Spleen (tissue), 11 donors: ENCODE data around the gene RIOX2. TPM values are rescaled to one million over a fixed set of nuclear protein-coding genes. Genes with fewer than 3 reads are reported as not detected.

Experiments used
- DNase-seq: peaks from one replicate; pipeline ENCODE4 v3.0.0-alpha.2; 2020
- H3K27ac ChIP-seq, 8 donors: fragments of 200-600 bp; sonication (generic) in 7 of 8; 1 replicate in 4 of 8; 2 replicates in 4 of 8; pipeline versions ENCODE4 v1.5.0 to v1.8.0; 2016 to 2021; ENCODE audit warnings: inconsistent platforms in 4 of 8, mild to moderate bottlenecking in 4 of 8, moderate library complexity in 1 of 8
- H3K27me3 ChIP-seq, 7 donors: fragments of 200-600 bp; sonication (generic) in 6 of 7; replicated peaks in 1 of 7; 1 replicate in 4 of 7; 2 replicates in 3 of 7; pipeline versions ENCODE4 v1.5.0 to v1.8.0; 2016 to 2021; ENCODE audit warnings: inconsistent platforms in 3 of 7, mild to moderate bottlenecking in 1 of 7
- H3K36me3 ChIP-seq, 6 donors: fragments of 200-600 bp; sonication (generic) in 5 of 6; 1 replicate in 4 of 6; 2 replicates in 2 of 6; pipeline versions ENCODE4 v1.5.0 to v1.8.0; 2016 to 2021; ENCODE audit warnings: inconsistent platforms in 2 of 6
- H3K4me1 ChIP-seq, 6 donors: fragments of 200-600 bp; sonication (generic) in 5 of 6; 1 replicate in 3 of 6; 2 replicates in 3 of 6; pipeline versions ENCODE4 v1.5.0 to v1.8.0; 2016 to 2021; ENCODE audit warnings: inconsistent platforms in 3 of 6
- H3K4me3 ChIP-seq, 8 donors: fragments of 200-600 bp; sonication (generic) in 7 of 8; 1 replicate in 4 of 8; 2 replicates in 4 of 8; pipeline versions ENCODE4 v1.5.0 to v1.8.0; 2016 to 2021; ENCODE audit warnings: inconsistent platforms in 4 of 8, mild to moderate bottlenecking in 4 of 8, moderate library complexity in 2 of 8
- H3K9me3 ChIP-seq, 8 donors: fragments of 200-600 bp; sonication (generic) in 7 of 8; 1 replicate in 4 of 8; 2 replicates in 4 of 8; pipeline versions ENCODE4 v1.5.0 to v1.8.0; 2016 to 2021; ENCODE audit warnings: inconsistent platforms in 4 of 8
- POLR2A ChIP-seq, 3 donors: fragments of 450-650 bp; IDR thresholded peaks; one replicate each; pipeline ENCODE4 v1.5.1; 2017; ENCODE audit warnings: antibody characterized with exemption in 3 of 3, mild to moderate bottlenecking in 1 of 3
- POLR2AphosphoS5 ChIP-seq, 3 donors: sonication (generic); formaldehyde crosslinking; IDR thresholded peaks; one replicate each; pipeline ENCODE4 v1.5.1; 2017; ENCODE audit warnings: antibody characterized with exemption in 3 of 3
- WGBS, 5 donors: extraction: QIAGEN DNeasy Blood & Tissue Kit in 3 of 5; methylation state at CpG; one replicate each; pipeline versions ENCODE4 v1.1.5 to v1.1.7; 2013 to 2018; 5-methylcytosine and 5-hydroxymethylcytosine counted together
- intact Hi-C: fragments of 100-400 bp; cut with DNase I; formaldehyde crosslinking; loops from one replicate; pipeline ENCODE4 v1.15.0; 2023; ENCODE audit warnings: low total_unique reads
- polyA plus RNA-seq, 3 donors: library from polyadenylated mRNA; stranded (reverse); fragments of 200-250 nt; gene quantifications; one replicate each; pipeline ENCODE4 v1.2.1, GENCODE V29; 2013
- total RNA-seq, 7 donors: library from RNA; depleted of rRNA in 3 of 7; stranded (reverse); fragments of >200 nt in 3 of 7; fragmentation: NEBNext Ultra II Directional in 4 of 7; extraction: Animal tissue kit (Norgen Biotek cat#: 25700) in 4 of 7; gene quantifications; one replicate each; pipeline versions ENCODE4 v1.1.0 to v1.2.1, GENCODE V29; 2016 to 2021
- TF ChIP-seq, protein P1 (sequence below), 11 experiments: fragments of 200-600 bp in 7 of 11; fragments of 450-650 bp in 4 of 11; sonication (generic) in 4 of 11; IDR thresholded peaks in 8 of 11; conservative IDR thresholded peaks in 3 of 11; 1 replicate in 7 of 11; 2 replicates in 4 of 11; pipeline versions ENCODE4 v1.4.0 to v1.8.0; 2016 to 2021; ENCODE audit warnings: antibody characterized with exemption in 11 of 11, inconsistent platforms in 4 of 11, mild to moderate bottlenecking in 1 of 11
- donor health status: healthy with polysubstance abuse.
- donor health status: DM: no; HTN: no; CAD: no; lungs with moderate emphysema.
- donor health status: DM: no; HTN: no; CAD: no.
- donor health status: Bipolar disorder and iron deficiency.
- donor health status: healthy.
- donor health status: DM: no; HTN: no; CAD: no.
- donor health status: DM: yes; HTN: yes; CAD: no.

RIOX2 gene
- total and polyA plus RNA-seq, 10 donors: 13.5 to 29.7 (median 18.7) TPM

DNA sequence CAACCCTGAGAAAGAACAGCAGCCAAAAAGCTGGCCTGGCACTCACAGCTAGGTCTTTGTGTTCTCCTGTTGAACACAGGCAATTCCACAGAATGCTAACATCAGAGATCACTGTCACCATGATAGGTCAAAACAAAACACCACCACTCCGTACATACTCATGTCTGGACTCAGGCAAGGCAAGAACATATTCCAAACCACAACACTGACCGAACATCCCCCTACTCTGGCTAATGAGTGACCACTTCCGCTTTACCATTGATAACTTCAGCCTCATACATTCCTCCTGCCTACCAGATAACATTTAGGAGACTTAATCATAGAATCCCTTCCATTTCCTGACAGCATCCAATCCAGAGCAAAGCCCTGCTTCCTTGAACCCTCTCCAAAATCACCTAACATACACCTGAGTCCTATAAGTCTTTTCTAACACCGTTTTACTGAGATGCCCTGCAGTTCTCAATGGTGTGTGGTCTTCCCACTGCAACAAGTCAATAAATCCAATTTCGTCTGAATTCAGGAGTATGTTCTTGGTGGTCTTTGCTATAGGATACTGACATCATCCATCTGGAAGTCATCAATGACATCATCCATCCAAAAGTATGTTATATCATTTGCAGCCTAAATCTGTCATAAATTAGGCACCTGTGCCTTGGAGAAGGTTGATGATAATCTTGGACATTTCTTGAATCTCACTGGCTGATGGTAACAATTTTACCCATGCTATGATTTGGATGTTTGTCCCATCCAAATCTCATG is 23.7 kb downstream of the RIOX2 start:
- no peak for TF ChIP-seq POLR2A (IDR thresholded peaks at IDR 0.05)
- TF ChIP-seq, protein P1, sequence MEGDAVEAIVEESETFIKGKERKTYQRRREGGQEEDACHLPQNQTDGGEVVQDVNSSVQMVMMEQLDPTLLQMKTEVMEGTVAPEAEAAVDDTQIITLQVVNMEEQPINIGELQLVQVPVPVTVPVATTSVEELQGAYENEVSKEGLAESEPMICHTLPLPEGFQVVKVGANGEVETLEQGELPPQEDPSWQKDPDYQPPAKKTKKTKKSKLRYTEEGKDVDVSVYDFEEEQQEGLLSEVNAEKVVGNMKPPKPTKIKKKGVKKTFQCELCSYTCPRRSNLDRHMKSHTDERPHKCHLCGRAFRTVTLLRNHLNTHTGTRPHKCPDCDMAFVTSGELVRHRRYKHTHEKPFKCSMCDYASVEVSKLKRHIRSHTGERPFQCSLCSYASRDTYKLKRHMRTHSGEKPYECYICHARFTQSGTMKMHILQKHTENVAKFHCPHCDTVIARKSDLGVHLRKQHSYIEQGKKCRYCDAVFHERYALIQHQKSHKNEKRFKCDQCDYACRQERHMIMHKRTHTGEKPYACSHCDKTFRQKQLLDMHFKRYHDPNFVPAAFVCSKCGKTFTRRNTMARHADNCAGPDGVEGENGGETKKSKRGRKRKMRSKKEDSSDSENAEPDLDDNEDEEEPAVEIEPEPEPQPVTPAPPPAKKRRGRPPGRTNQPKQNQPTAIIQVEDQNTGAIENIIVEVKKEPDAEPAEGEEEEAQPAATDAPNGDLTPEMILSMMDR (IDR thresholded peaks at IDR 0.05 in 8 of 11, conservative IDR thresholded peaks at IDR 0.05 in 3 of 11): no peak
- TF ChIP-seq POLR2AphosphoS5 (IDR thresholded peaks at IDR 0.05): no peak
- intact Hi-C loops: no loop called here
- peaks cover 0 to 100% (median 70%) of the 10 kb centered on the region in 6 donors for H3K36me3 ChIP-seq
- no peaks in the 10 kb centered on the region for H3K4me1 ChIP-seq
- no peaks in the 10 kb centered on the region for H3K27me3 ChIP-seq
- H3K9me3 ChIP-seq: no peaks in the 10 kb centered on the region
- DNase-seq: no peak
- H3K4me3 ChIP-seq: no peak overlapping the region
- H3K27ac ChIP-seq: no peak overlapping the region
- WGBS, 5 donors: 94 to 98% (median 97%) methylated on average over 5 of the region's 5 CpGs

DNA sequence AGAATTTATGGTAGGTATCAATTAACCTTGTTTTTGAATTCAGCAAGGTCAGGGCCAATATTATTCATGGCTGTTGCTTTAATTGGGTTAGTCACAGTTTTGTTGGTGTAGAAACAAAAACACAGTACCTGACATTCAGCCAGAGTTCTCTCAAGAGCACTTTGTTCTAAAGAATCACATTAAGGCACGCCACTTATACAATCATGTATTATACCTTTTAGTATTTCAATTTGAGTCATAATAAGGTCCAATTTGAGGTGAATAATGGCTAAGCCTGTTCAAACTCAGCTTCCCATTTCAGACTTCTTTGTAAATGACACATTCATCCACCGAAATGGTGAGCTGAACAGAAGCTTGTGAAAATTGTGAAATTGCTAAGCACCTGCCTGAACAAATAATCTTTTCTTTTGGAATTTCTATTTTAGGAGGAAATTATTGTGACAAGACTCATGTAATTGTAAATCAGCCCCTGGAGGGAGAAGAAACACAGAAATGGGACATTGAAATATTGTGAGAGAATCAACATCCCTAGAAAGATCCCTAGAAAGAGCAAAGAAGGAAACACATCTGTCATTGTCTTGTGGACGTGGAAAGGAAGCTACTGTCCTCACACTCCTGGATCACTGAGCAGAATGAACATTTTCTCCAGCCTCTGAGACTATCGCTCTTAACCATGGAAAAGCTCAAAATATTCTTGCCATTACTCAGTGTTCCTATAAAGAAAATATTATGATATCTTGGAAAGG is 29.3 kb downstream of the RIOX2 start:
- WGBS, 5 donors: 75 to 89% (median 78%) methylated on average over 4 of the region's 4 CpGs
- Histone ChIP-seq H3K9me3 (no peaks in the 10 kb centered on the region), H3K4me1 (no peaks in the 10 kb centered on the region), H3K4me3 (no peak overlapping the region), H3K27me3 (no peaks in the 10 kb centered on the region), H3K36me3 (peaks cover 0 to 88% (median 51%) of the 10 kb centered on the region in 6 donors), H3K27ac (no peak overlapping the region)
- TF ChIP-seq, protein P1 (IDR thresholded peaks at IDR 0.05 in 8 of 11, conservative IDR thresholded peaks at IDR 0.05 in 3 of 11): no peak
- TF ChIP-seq POLR2A (IDR thresholded peaks at IDR 0.05) (no peak), POLR2AphosphoS5 (IDR thresholded peaks at IDR 0.05) (no peak)
- no peak for DNase-seq
- intact Hi-C loops: no loop called here

DNA sequence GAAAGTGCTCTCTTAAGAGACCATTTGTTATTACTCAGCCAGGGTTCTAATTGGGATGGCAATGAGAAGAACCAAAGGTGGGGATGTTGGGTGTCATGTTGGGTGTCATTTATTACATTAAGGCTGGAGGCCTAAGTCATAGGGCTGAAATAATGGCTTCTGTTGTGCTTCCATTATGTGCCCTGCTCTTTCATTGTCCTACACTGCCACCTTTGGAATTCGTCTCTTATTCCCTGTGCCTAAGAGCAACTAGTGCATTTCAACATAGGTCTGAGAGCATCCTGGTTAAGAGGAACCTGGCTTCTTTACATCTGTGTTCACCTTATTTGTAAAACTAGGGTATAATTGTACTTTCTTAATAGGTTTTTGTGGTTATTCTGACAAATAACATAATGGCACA is 32.2 kb downstream of the RIOX2 start:
- no peak overlapping the region for H3K27ac ChIP-seq
- no peak for DNase-seq
- no peaks in the 10 kb centered on the region for H3K4me1 ChIP-seq
- intact Hi-C loops: no loop called here
- no peaks in the 10 kb centered on the region for H3K27me3 ChIP-seq
- H3K9me3 ChIP-seq: no peaks in the 10 kb centered on the region
- H3K36me3 ChIP-seq: peaks cover 0 to 83% (median 27%) of the 10 kb centered on the region in 6 donors
- H3K4me3 ChIP-seq: no peak overlapping the region
- 73 to 93% (median 78%) methylated on average over 1 of the region's 1 CpG for WGBS, 5 donors
- TF ChIP-seq, protein P1 (IDR thresholded peaks at IDR 0.05 in 8 of 11, conservative IDR thresholded peaks at IDR 0.05 in 3 of 11): no peak
- TF ChIP-seq POLR2A (IDR thresholded peaks at IDR 0.05) (no peak), POLR2AphosphoS5 (IDR thresholded peaks at IDR 0.05) (no peak)

DNA sequence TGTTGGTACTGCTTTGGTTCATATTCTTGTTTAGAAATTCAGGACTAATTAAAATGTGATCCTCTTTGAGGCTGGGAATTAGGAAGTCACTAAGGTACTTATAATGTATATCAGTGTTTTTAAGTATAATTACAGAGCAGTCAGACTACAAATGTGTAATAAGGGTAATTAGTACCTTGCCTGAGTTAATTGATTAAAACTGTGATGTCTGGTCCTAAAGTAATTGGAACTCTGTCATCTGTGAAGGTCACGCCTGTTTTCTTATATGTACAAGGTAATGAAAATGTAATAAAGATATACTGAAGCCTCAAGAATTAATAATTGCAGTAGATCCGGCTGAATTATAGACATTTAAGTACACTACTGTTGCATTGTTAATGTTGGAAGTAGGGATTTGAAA is 32.8 kb downstream of the RIOX2 start:
- intact Hi-C loops: no loop called here
- H3K4me3 ChIP-seq: no peak overlapping the region
- H3K27me3 ChIP-seq: no peaks in the 10 kb centered on the region
- DNase-seq: no peak
- TF ChIP-seq, protein P1 (IDR thresholded peaks at IDR 0.05 in 8 of 11, conservative IDR thresholded peaks at IDR 0.05 in 3 of 11): no peak
- TF ChIP-seq POLR2A (IDR thresholded peaks at IDR 0.05): no peak
- H3K27ac ChIP-seq: no peak overlapping the region
- H3K9me3 ChIP-seq: no peaks in the 10 kb centered on the region
- peaks cover 0 to 77% (median 25%) of the 10 kb centered on the region in 6 donors for H3K36me3 ChIP-seq
- WGBS, 5 donors: 89 to 99% (median 94%) methylated on average over 2 of the region's 2 CpGs
- H3K4me1 ChIP-seq: no peaks in the 10 kb centered on the region
